Left ventricle myocardium inferior (tissue), 1 donor: Measurements from ENCODE around the gene SLC49A3. TPM values are rescaled to one million over a fixed set of nuclear protein-coding genes. Genes with fewer than 3 reads are reported as not detected.

Experiments
- DNase-seq: peaks from one replicate; pipeline ENCODE4 v3.0.0-alpha.2; 2020
- H3K27ac ChIP-seq: fragments of 200-600 bp; replicated peaks from 2 replicates; pipeline ENCODE4 v1.8.0; 2021
- H3K27me3 ChIP-seq: fragments of 200-600 bp; 2 replicates; pipeline ENCODE4 v1.8.0; 2021; ENCODE audit warnings: low read depth
- H3K36me3 ChIP-seq: fragments of 200-600 bp; 2 replicates; pipeline ENCODE4 v1.8.0; 2021
- H3K4me1 ChIP-seq: fragments of 200-600 bp; 2 replicates; pipeline ENCODE4 v1.8.0; 2021
- H3K4me3 ChIP-seq: fragments of 200-600 bp; 2 replicates; pipeline ENCODE4 v1.8.0; 2021; ENCODE audit warnings: mild to moderate bottlenecking, moderate library complexity
- H3K9me3 ChIP-seq: fragments of 200-600 bp; replicated peaks from 2 replicates; pipeline ENCODE4 v1.8.0; 2021
- intact Hi-C: fragments of 100-400 bp; cut with micrococcal nuclease; formaldehyde crosslinking; loops from one replicate; pipeline ENCODE4 v1.11.0; 2022
- total RNA-seq: library from RNA; stranded (reverse); fragmentation: NEBNext Ultra II Directional; extraction: Animal tissue kit (Norgen Biotek cat#: 25700); gene quantifications from one replicate; pipeline ENCODE4 v1.2.1, GENCODE V29; 2021
- TF ChIP-seq, protein P1 (sequence below): fragments of 200-600 bp; IDR thresholded peaks from 2 replicates; pipeline ENCODE4 v1.8.0; 2021; ENCODE audit warnings: antibody characterized with exemption, mild to moderate bottlenecking, borderline replicate concordance
- donor health status: DM: no; HTN: yes; CAD: no; lungs with severe emphysema.

The SLC49A3 gene
- total RNA-seq, 1 donor from 2014 or later = 12.0 TPM

DNA sequence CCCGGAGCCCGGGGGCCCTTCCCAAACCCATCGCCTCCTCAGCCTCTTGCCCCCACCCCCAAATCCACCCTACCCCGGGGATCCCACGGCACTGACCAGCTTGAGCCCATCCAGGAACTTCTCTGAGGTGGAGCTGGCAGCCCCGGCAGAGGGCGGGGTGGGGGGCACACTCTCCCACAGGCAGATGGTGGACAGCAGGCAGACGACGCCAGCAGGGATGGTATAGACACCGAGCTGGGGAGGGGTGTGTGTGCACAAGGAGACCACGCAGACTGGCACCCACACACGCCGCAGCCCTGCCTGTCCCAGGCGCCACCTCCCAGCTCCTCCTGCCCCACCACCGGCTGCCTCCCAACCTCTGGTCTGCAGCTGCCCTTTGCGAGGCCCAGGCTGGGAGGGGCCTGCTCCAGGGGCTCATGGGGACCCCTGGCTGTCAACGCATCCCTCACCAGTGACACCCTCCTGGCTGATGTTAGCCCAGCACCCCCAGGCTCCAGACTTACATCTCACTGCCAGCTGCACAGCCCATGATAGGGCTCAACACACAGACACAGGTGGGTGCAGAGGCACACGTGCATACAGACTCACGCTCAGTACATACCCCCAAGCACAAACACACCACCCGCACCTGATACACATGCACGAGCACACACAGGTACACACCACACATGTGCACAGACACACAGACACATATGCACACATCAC is 4.2 kb downstream of the SLC49A3 start:
- peaks cover 63% of the 10 kb centered on the region for H3K4me1 ChIP-seq
- H3K27me3 ChIP-seq = no peaks in the 10 kb centered on the region
- no peaks in the 10 kb centered on the region for H3K36me3 ChIP-seq
- intact Hi-C loops = no loop called here
- H3K27ac ChIP-seq = no peak overlapping the region
- TF ChIP-seq, protein P1, sequence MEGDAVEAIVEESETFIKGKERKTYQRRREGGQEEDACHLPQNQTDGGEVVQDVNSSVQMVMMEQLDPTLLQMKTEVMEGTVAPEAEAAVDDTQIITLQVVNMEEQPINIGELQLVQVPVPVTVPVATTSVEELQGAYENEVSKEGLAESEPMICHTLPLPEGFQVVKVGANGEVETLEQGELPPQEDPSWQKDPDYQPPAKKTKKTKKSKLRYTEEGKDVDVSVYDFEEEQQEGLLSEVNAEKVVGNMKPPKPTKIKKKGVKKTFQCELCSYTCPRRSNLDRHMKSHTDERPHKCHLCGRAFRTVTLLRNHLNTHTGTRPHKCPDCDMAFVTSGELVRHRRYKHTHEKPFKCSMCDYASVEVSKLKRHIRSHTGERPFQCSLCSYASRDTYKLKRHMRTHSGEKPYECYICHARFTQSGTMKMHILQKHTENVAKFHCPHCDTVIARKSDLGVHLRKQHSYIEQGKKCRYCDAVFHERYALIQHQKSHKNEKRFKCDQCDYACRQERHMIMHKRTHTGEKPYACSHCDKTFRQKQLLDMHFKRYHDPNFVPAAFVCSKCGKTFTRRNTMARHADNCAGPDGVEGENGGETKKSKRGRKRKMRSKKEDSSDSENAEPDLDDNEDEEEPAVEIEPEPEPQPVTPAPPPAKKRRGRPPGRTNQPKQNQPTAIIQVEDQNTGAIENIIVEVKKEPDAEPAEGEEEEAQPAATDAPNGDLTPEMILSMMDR = no peak
- H3K4me3 ChIP-seq = no peak overlapping the region
- H3K9me3 ChIP-seq = no peaks in the 10 kb centered on the region
- DNase-seq = no peak

DNA sequence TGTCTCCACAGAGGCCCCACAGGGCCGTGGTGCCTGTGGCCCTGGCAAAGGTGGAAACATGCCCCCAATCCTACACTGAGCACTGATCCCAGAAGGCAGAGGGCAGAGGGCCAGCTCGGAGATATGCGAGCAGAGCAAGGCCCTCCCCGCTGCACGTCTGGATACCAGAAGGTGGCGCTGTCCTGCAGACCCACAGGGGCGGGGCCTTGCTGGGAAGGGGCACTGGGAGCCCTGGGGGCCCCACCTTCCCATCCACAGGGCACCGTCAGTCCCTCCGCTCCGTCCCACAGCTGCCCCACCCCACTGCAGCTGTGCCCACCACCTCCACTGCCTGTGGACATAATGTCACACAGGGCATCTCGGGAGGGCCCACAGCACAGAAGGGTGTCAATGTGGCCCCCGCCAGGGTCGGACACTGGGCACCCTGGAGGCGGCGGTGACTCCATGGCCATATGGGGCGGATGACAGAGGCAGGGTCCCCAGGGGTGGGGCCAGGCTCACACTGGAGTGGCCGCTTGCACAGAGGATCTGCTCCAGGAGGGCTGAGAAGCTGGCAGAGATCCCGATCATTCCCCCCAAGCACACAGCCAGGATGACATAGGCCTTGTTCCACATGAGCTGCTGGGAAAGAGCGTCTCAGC is 4.8 kb downstream of the SLC49A3 start:
- H3K36me3 ChIP-seq = no peaks in the 10 kb centered on the region
- intact Hi-C loops = no loop called here
- H3K4me3 ChIP-seq = no peak overlapping the region
- TF ChIP-seq, protein P1 = peak; percentile 80
- H3K9me3 ChIP-seq = no peaks in the 10 kb centered on the region
- DNase-seq = peak; percentile 72
- H3K4me1 ChIP-seq = peaks cover 56% of the 10 kb centered on the region
- H3K27me3 ChIP-seq = no peaks in the 10 kb centered on the region
- H3K27ac ChIP-seq = peak overlapping the region; percentile 52

DNA sequence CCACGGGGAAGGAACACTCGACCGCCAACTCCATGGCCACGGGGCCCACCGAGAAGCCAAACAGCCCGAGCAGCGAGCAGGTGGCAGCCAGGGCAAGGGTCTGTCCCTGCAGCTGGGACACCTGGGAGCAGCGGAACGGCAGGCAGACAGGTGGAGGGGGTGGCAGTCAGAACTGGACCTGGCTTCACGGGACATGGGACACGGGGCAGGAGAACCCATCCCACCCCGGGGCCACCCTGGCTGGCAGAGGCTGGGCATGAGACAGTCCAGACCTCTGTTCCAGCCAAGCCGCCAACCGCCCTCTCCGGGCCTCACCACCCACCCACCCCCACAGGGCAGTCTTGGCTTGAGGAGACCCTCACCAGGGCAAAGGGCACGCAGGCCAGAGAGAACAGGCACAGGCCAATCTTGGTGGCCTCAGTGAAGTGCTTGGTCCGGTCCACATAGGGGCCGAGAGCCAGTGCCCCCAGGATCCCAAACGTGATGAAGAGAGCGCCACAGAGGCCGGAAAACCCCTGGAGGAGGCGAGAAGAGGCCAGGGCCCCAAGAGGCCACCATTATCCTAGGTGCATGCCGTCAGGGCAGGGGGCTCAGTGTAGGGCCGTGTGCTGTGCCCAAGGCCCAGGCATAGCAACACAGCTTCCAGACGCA is 5.6 kb downstream of the SLC49A3 start:
- no peak overlapping the region for H3K4me3 ChIP-seq
- H3K27me3 ChIP-seq = no peaks in the 10 kb centered on the region
- no peaks in the 10 kb centered on the region for H3K36me3 ChIP-seq
- H3K27ac ChIP-seq = peak overlapping the region; percentile 52
- intact Hi-C loops = no loop called here
- TF ChIP-seq, protein P1 = no peak
- DNase-seq = no peak
- peaks cover 48% of the 10 kb centered on the region for H3K4me1 ChIP-seq
- no peaks in the 10 kb centered on the region for H3K9me3 ChIP-seq

DNA sequence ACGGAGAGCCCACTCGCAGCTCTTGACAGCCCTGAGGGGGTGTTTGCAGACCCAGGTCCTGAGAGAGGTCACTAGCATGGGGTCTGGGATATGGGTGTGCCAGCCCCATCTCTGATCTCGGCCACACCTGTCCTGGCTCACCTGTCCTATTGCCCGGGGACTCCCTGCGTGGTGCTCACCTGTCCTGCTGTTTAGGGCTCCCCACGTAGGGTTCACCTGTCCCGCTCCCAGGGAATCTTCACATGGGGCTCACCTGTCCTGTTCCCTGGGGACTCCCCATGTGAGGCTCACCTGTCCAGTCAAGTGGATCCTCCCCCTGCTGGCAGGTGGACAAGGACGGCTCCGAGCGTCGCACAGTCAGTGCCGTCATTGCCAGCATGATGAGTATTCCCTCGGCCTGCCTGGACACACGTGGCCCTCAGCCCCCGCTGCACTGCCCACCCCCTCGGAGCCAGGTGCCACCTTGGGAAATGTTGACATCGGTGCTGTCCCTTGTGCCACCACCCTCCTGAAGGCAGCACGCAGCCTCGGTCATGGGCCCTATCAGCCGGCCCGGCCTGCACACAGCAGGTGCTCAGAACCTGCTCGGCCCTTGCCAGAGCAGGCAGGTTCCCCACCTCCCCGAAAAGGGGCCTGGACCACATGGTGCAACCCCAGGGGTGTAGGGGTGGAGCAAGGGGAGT is 6.3 kb downstream of the SLC49A3 start:
- TF ChIP-seq, protein P1 = no peak
- Histone ChIP-seq H3K27me3 (no peaks in the 10 kb centered on the region), H3K36me3 (no peaks in the 10 kb centered on the region), H3K9me3 (no peaks in the 10 kb centered on the region), H3K4me3 (no peak overlapping the region), H3K4me1 (peaks cover 41% of the 10 kb centered on the region), H3K27ac (no peak overlapping the region)
- intact Hi-C loops = no loop called here
- DNase-seq = no peak

DNA sequence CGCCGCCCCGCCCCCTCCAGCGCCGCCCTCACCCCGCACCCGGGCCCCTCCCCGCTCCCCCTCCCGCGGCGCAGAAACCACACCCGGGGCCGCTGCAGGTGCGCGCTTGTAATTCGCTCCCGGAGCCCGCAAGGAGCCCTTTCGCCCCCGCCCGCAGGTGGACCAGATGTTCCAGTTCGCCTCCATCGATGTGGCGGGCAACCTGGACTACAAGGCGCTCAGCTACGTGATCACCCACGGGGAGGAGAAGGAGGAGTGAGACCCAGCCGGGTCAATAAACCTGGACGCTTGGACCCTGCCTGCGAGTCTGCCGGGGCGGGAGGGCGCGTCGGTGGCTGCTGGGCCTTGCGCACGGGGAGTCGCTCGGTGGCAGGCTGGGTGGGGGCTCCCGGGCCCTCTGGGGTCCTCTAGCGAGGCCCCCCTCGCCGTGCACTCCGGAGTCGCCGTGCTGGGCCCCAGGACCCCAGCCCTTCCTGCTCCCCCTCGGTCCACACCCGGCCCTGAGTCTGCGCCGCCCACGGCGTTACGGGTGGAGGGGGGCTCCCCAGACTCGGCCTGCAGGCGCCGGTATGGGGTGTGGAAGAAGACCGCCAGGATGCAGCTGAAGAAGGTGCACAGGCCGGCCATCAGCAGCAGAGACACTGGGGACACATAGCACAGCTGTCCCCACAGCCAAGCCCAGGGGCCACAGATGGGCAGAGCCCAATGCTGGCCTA is 7.1 kb downstream of the SLC49A3 start:
- H3K27me3 ChIP-seq = no peaks in the 10 kb centered on the region
- DNase-seq = no peak
- H3K4me1 ChIP-seq = peaks cover 34% of the 10 kb centered on the region
- H3K27ac ChIP-seq = no peak overlapping the region
- TF ChIP-seq, protein P1 = no peak
- H3K36me3 ChIP-seq = no peaks in the 10 kb centered on the region
- intact Hi-C loops = no loop called here
- no peaks in the 10 kb centered on the region for H3K9me3 ChIP-seq
- H3K4me3 ChIP-seq = no peak overlapping the region
